C1 segment of cervical spinal cord (tissue), 14 donors: Measurements from ENCODE around the gene SET.

Experiments
- DNase-seq, 14 donors: peaks; one replicate each; lab custom pipeline; 2025; lab: John Stamatoyannopoulos, UW

Gene SET

GRCh38 chr9:128728298-128728697, 39.3 kb downstream of the SET start:
- peak in 1 of 14 donors; percentile 25 for DNase-seq

DNA sequence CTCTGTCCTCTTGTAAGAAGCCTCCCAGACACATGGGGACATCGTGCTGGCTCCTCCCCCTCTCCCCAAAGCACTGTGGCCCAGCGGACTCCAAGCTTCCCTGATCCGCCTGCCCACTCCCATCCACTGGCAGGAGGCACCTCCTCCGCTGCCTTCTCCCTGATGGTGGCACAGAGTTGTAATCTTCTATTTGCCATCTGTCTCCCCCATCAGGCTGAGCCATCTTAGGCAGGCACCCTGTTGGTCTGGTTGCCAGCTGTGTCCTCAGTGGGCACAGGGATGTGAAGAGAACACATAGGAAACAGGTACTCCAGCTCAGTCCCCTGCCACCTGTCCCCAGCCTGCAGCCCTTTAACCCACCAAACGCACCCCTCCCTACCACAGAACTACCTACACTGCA, 40.3 kb downstream of the SET start:
- peak in 1 of 14 donors; percentile 60 for DNase-seq

DNA sequence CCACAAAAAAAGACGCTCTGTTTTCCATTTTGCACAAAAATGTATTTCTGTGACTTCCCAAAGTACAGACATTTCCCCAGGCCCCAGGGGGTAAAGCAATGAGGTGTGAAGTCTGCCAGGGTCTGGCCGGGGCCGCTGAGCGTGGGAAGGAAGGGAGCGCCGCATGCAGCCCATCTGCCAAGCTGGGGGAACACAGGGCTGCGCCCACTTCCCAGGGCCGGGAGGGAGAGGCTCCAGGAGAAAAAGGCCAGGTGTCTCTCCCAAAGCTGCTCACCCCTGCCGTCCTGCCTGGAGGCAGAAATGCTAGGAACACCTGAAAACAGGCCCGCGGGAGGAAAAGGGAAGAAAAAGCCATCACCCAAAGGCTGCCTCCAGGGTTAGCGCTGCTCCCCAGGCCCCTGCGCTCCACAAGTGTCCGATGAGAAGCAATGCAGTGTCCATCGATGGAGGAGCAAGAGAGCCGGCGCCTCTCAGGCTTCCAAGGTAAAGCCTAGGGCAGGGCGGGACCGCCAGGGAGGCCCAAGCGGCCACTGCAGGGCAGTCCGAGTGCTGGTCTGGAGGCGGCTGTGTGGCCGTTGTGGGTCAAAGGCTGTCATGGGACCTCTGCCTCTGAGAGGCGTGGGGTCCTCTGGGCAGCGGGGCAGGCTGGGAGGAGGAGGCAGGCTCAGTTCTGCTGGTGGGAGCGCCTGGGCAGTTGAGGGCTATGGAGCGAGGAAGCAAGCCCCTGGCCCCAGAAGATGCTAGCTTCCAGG, 40.9 kb downstream of the SET start:
- peak in 1 of 14 donors; percentile 60 for DNase-seq

DNA sequence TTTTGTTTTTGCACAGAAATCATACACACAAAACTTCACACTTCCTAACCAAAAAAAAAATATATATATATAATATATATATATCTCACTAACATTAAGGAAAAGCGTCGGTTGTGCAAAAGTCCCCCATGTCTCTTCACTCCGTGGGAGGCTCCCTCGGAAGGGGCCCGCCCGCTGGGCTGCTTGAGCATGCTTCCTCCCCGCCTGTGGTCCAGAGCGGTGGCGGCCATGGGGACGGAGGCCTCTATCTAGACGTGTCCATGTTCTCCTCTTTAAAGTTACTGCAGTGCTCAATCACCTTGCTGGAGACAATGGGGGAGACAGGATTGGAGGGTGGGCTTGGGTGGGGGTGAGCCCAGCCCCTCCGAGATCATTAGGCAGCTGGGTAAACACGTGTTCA, 42.1 kb downstream of the SET start:
- DNase-seq = no peak

DNA sequence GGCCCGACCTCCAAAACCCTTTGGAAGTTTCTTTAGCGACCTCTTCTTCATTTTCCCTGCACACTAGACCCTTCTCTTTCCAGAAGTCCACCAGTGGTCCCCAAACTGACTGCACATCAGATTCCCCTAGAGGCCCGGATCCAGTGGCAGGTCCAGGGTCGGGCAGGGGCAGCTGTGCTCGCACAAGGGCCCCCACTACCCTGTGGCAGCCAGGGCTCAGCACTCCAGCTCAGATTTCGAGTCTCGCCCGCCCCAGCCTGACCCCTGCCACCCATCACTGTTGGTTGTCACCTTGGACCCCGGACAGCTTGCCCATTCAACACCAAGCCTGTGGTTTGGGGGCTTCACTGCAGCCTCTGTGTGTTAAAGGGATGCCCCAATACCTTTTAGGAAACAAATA, 42.7 kb downstream of the SET start:
- DNase-seq = no peak

- no peak for DNase-seq
Observed at GRCh38 chr9:128732576-128732975, 43.6 kb downstream of the SET start.

DNA sequence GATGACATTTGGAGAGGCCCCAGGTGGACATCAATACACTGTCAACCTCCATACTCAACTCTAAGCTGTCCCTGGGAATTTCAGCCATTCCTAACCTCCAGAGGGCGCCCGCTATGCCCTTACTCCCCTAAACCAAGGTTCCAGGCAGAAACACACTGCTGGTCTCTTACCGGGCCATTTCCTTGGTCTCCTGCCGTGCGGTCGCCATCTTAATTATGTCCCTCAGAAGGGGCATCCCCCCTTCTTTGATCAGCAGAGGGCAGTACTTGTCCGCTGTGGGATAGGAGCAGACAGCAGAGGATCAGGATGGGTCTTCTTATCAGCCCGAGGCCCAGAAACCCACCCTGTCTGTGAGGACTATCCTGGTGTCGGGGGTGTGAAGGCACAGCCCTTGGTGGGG, 44.2 kb downstream of the SET start:
- peak in 5 of 14 donors; percentile 11 to 36 (median 30) for DNase-seq

DNA sequence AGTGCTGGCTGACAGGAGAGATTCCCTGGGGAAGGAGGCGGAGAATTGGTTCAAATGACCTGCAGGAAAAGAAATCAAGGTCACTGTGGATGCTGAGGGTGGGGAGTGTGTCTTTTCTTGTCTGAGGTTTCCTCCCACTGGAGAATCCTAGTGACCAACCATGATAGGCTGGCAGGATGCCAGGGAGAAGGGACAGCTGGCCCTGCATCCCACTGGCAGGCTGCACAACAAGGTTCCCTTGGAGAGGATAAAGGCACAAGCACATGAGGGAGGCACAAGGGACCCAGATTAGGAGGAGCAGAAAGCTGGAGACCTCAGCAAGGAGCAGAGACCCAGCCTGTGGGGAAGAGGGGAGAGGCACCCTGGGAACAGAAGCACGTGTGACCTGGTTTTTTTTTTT, 46.4 kb downstream of the SET start:
- DNase-seq = peak in 2 of 14 donors; percentile 39 to 41

- no peak for DNase-seq
Observed at GRCh38 chr9:128742401-128742800, 53.4 kb downstream of the SET start.

GRCh38 chr9:128743421-128743820, 54.4 kb downstream of the SET start:
- DNase-seq = no peak
